ENCODE data around the gene LPP. TPM values are rescaled to one million over a fixed set of nuclear protein-coding genes. Genes with fewer than 3 reads are reported as not detected.

LPP gene
- total and polyA plus RNA-seq, 10 of the 15 experiments (the other 5 are each of a cell fraction or from before 2014, with no cell fraction given), result under 0.01 to 0.62 (median 0.03) TPM

DNA sequence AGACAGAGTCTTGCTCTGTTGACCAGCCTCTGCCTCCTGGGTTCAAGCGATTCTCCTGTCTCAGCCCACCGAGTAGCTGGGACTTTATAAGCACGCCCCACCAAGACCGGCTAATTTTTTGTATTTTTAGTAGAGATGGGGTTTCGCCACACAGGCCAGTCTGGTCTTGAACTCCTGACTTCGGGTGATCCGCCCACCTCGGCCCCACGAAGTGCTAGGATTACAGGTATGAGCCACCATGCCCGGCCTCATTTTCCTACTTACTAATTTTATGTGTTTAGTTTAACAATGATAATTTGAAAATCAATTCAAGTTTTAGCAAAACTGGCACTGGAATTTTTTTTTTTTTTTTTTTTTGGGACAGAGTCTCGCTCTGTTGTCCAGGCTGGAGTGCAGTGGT is 336.5 kb downstream of the LPP start:
- ATAC-seq, result no peak
- ChIA-PET RAD21 (ENCODE audit: unreplicated experiment) (no interaction called here), POLR2A (interaction anchor here (0.7 kb wide), 1 partner anchor 9 kb away, joined by 3 read pairs; no protein-coding TSS in a partner anchor), SMC1A (ENCODE audit: uncharacterized antibody, unreplicated experiment) (no interaction called here), CTCF (no interaction called here)
- no peak overlapping the region for H3K4me2 ChIP-seq (ENCODE audit: control insufficient read depth, insufficient read depth)
- no peak overlapping the region for H3K27ac ChIP-seq (ENCODE audit: control insufficient read depth, insufficient read depth)
- no peaks in the 10 kb centered on the region for H3K4me1 ChIP-seq (ENCODE audit: control insufficient read depth, insufficient read depth, low read length)
- no peak for FAIRE-seq
- H2AFZ ChIP-seq (ENCODE audit: control insufficient read depth, low read depth, low read length), result no peak overlapping the region
- H4K20me1 ChIP-seq (ENCODE audit: control insufficient read depth, insufficient read depth), result no peaks in the 10 kb centered on the region
- no peak overlapping the region for H3K9ac ChIP-seq (ENCODE audit: control insufficient read depth, insufficient read depth, low read length)
- WGBS (ENCODE audit: insufficient coverage, insufficient replicate concordance, low lambda C conversion rate, missing lambda C conversion rate), result 75% methylated on average over 10 of the region's 11 CpGs
- no peaks in the 10 kb centered on the region for H3K27me3 ChIP-seq (replicated peaks in 1 of 2; ENCODE audit: control insufficient read depth in 2 of 2, insufficient read depth in 2 of 2, low read length in 1 of 2)
- no peak overlapping the region for H3K4me3 ChIP-seq
- no TSS peak for BruUV-seq (replicated peaks)
- intact Hi-C loops (cut with micrococcal nuclease; ENCODE audit: unreplicated experiment), result no loop called here
- in situ Hi-C loops (cut with MboI), result no loop called here
- no peak for DNase-seq (ENCODE audit: low read depth, low spot score)
- H3K9me3 ChIP-seq (replicated peaks; ENCODE audit: control insufficient read depth, insufficient read depth, low read length), result no peaks in the 10 kb centered on the region
- no peaks in the 10 kb centered on the region for H3K36me3 ChIP-seq (ENCODE audit: control insufficient read depth in 2 of 2, insufficient read depth in 2 of 2, low read length in 1 of 2)
- no peaks in the 10 kb centered on the region for H3K79me2 ChIP-seq (ENCODE audit: control insufficient read depth, insufficient read depth, low read length)
- TF ChIP-seq DPF2 (IDR thresholded peaks at IDR 0.05), result no peak
- TF ChIP-seq RBBP5 (conservative IDR thresholded peaks at IDR 0.05), result no peak
- no peak for TF ChIP-seq POLR2AphosphoS5 (IDR thresholded peaks at IDR 0.05; ENCODE audit: low read length)
- TF ChIP-seq SMAD1 (IDR thresholded peaks at IDR 0.05; ENCODE audit: low read depth, partially characterized antibody), result no peak
- no peak for TF ChIP-seq FOXK2 (IDR thresholded peaks at IDR 0.05)
- no peak for TF ChIP-seq PAX8 (IDR thresholded peaks at IDR 0.05)
- TF ChIP-seq KAT2A (conservative IDR thresholded peaks at IDR 0.05; ENCODE audit: control insufficient read depth, low read depth, low read length), result no peak
- TF ChIP-seq, protein P1, sequence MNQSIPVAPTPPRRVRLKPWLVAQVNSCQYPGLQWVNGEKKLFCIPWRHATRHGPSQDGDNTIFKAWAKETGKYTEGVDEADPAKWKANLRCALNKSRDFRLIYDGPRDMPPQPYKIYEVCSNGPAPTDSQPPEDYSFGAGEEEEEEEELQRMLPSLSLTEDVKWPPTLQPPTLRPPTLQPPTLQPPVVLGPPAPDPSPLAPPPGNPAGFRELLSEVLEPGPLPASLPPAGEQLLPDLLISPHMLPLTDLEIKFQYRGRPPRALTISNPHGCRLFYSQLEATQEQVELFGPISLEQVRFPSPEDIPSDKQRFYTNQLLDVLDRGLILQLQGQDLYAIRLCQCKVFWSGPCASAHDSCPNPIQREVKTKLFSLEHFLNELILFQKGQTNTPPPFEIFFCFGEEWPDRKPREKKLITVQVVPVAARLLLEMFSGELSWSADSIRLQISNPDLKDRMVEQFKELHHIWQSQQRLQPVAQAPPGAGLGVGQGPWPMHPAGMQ (IDR thresholded peaks at IDR 0.05; ENCODE audit: borderline replicate concordance), result no peak
- TF ChIP-seq NBN (IDR thresholded peaks at IDR 0.05), result no peak
- TF ChIP-seq PAX5 (IDR thresholded peaks at IDR 0.05; ENCODE audit: borderline replicate concordance, low read depth, low read length), result no peak
- TF ChIP-seq SMC3 (IDR thresholded peaks at IDR 0.05; ENCODE audit: borderline replicate concordance, low read length), result no peak
- TF ChIP-seq, protein P2, sequence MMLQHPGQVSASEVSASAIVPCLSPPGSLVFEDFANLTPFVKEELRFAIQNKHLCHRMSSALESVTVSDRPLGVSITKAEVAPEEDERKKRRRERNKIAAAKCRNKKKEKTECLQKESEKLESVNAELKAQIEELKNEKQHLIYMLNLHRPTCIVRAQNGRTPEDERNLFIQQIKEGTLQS (IDR thresholded peaks at IDR 0.05; ENCODE audit: borderline replicate concordance, extremely low read depth, low read depth, low read length), result no peak
- TF ChIP-seq, protein P3, sequence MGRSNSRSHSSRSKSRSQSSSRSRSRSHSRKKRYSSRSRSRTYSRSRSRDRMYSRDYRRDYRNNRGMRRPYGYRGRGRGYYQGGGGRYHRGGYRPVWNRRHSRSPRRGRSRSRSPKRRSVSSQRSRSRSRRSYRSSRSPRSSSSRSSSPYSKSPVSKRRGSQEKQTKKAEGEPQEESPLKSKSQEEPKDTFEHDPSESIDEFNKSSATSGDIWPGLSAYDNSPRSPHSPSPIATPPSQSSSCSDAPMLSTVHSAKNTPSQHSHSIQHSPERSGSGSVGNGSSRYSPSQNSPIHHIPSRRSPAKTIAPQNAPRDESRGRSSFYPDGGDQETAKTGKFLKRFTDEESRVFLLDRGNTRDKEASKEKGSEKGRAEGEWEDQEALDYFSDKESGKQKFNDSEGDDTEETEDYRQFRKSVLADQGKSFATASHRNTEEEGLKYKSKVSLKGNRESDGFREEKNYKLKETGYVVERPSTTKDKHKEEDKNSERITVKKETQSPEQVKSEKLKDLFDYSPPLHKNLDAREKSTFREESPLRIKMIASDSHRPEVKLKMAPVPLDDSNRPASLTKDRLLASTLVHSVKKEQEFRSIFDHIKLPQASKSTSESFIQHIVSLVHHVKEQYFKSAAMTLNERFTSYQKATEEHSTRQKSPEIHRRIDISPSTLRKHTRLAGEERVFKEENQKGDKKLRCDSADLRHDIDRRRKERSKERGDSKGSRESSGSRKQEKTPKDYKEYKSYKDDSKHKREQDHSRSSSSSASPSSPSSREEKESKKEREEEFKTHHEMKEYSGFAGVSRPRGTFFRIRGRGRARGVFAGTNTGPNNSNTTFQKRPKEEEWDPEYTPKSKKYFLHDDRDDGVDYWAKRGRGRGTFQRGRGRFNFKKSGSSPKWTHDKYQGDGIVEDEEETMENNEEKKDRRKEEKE (IDR thresholded peaks at IDR 0.05), result no peak
- TF ChIP-seq, protein P4, sequence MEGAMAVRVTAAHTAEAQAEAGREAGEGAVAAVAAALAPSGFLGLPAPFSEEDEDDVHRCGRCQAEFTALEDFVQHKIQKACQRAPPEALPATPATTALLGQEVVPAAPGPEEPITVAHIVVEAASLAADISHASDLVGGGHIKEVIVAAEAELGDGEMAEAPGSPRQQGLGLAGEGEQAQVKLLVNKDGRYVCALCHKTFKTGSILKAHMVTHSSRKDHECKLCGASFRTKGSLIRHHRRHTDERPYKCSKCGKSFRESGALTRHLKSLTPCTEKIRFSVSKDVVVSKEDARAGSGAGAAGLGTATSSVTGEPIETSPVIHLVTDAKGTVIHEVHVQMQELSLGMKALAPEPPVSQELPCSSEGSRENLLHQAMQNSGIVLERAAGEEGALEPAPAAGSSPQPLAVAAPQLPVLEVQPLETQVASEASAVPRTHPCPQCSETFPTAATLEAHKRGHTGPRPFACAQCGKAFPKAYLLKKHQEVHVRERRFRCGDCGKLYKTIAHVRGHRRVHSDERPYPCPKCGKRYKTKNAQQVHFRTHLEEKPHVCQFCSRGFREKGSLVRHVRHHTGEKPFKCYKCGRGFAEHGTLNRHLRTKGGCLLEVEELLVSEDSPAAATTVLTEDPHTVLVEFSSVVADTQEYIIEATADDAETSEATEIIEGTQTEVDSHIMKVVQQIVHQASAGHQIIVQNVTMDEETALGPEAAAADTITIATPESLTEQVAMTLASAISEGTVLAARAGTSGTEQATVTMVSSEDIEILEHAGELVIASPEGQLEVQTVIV (IDR thresholded peaks at IDR 0.05; ENCODE audit: borderline replicate concordance, partially characterized antibody), result no peak
- TF ChIP-seq KDM1A (IDR thresholded peaks at IDR 0.05; ENCODE audit: borderline replicate concordance), result no peak

Data from GM12878 (cell line).